Calu3 (cell line): Measurements from ENCODE around the gene FGF1. TPM values are rescaled to one million over a fixed set of nuclear protein-coding genes. Genes with fewer than 3 reads are reported as not detected.

Experiments
- BruUV-seq: library from RNA; stranded (reverse); fragments of 400-500 nt; replicated peaks from 2 replicates; lab custom pipeline; 2021; lab: Mats Ljungman, UMichigan
- CTCF ChIA-PET: fragments of 300-600 bp; sonication (Branson Sonifier 250); formaldehyde crosslinking; loops from one replicate; lab custom pipeline; 2022; ENCODE audit warnings: antibody characterized with exemption; lab: Charles Lee
- DNase-seq: peaks from one replicate; pipeline ENCODE4 v3.0.0; 2022
- H3K27ac Mint-ChIP-seq: one replicate; pipeline ENCODE4 v1.8.0; 2022; ENCODE audit warnings: mixed read lengths; ENCODE audit not compliant: unreplicated experiment
- H3K27me3 Mint-ChIP-seq: one replicate; pipeline ENCODE4 v1.8.0; 2022; ENCODE audit warnings: mixed read lengths; ENCODE audit not compliant: unreplicated experiment
- H3K36me3 Mint-ChIP-seq: one replicate; pipeline ENCODE4 v1.8.0; 2022; ENCODE audit warnings: mild to moderate bottlenecking, moderate library complexity, mixed read lengths; ENCODE audit not compliant: insufficient read depth, unreplicated experiment
- H3K4me1 Mint-ChIP-seq: one replicate; pipeline ENCODE4 v1.8.0; 2022; ENCODE audit warnings: mild to moderate bottlenecking, low read depth, mixed read lengths; ENCODE audit not compliant: unreplicated experiment
- H3K4me3 Mint-ChIP-seq: one replicate; pipeline ENCODE4 v1.8.0; 2022; ENCODE audit warnings: mild to moderate bottlenecking, low read depth, moderate library complexity, mixed read lengths; ENCODE audit not compliant: unreplicated experiment
- H3K9me3 Mint-ChIP-seq: one replicate; pipeline ENCODE4 v1.8.0; 2022; ENCODE audit warnings: low read depth, mixed read lengths; ENCODE audit not compliant: unreplicated experiment
- CTCF ChIP-seq: fragments of 200-600 bp; IDR thresholded peaks from one replicate; pipeline ENCODE4 v1.8.0; 2022; ENCODE audit warnings: antibody characterized with exemption; ENCODE audit not compliant: unreplicated experiment
- intact Hi-C: fragments of 100-400 bp; cut with micrococcal nuclease; formaldehyde crosslinking; loops from one replicate; pipeline ENCODE4 v1.10.0; 2022; ENCODE audit not compliant: unreplicated experiment
- total RNA-seq: library from RNA; stranded (reverse); gene quantifications from 2 replicates; pipeline ENCODE4 v1.2.3, GENCODE V29; 2022

FGF1 gene
- total RNA-seq, 1 experiment from 2014 or later = not detected

DNA sequence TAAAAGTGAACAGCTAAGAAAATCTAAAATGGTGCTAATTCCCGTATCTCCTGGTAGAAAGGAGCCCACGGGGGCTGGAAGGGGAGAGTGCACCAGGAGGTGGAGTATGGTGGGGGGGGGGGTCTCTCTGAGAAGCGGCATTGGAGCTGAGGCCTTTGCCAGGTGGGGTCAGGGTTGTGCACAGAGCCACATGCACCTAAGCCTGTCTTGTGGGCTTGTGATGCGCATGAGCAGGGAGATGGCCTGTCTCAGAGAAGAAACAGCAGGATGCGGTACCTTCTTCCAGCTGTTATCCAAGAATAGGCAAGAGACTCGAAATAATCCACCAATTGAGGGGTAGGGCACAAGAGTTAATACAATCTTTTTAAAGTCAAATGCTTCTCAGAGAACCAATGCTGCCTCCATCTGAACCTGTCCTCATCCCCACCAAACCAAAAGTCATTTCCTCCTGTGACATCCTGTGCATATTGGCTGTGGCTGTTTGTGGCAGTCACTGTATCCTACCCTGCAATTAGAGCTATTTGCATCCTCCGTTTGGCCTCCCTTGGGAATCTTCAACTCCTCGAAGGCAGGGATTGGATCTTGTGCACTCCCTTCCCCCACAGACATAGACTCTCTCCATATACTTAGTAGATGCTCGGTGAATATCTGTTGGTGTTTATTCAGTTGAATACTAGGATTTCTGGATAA lies 45.4 kb downstream of the FGF1 start:
- Mint-ChIP-seq H3K27me3 (peaks cover 55% of the 10 kb centered on the region), H3K9me3 (no peaks in the 10 kb centered on the region), H3K4me3 (no peak overlapping the region), H3K4me1 (peaks cover 16% of the 10 kb centered on the region), H3K36me3 (no peaks in the 10 kb centered on the region), H3K27ac (no peak overlapping the region)
- BruUV-seq = no TSS peak
- CTCF ChIA-PET = no interaction called here
- no peak for TF ChIP-seq CTCF
- DNase-seq = no peak
- intact Hi-C loops = no loop called here

- TF ChIP-seq CTCF = no peak
- H3K4me1 Mint-ChIP-seq = peaks cover 7% of the 10 kb centered on the region
- no peak for DNase-seq
- no peak overlapping the region for H3K27ac Mint-ChIP-seq
- CTCF ChIA-PET = interaction anchor here (0.6 kb wide), 1 partner anchor 18 kb away, joined by 3 read pairs; no protein-coding TSS in a partner anchor
- H3K4me3 Mint-ChIP-seq = no peak overlapping the region
- peaks cover 55% of the 10 kb centered on the region for H3K27me3 Mint-ChIP-seq
- no TSS peak for BruUV-seq
- no peaks in the 10 kb centered on the region for H3K36me3 Mint-ChIP-seq
- intact Hi-C loops = no loop called here
- no peaks in the 10 kb centered on the region for H3K9me3 Mint-ChIP-seq
Measured at GRCh38 chr5:142639455-142639854, 46.4 kb downstream of the FGF1 start.

- no peak overlapping the region for H3K27ac Mint-ChIP-seq
- H3K27me3 Mint-ChIP-seq = peaks cover 55% of the 10 kb centered on the region
- no peaks in the 10 kb centered on the region for H3K4me1 Mint-ChIP-seq
- no peak for TF ChIP-seq CTCF
- CTCF ChIA-PET = no interaction called here
- no peaks in the 10 kb centered on the region for H3K9me3 Mint-ChIP-seq
- intact Hi-C loops = no loop called here
- no peak overlapping the region for H3K4me3 Mint-ChIP-seq
- no peak for DNase-seq
- BruUV-seq = no TSS peak
- H3K36me3 Mint-ChIP-seq = no peaks in the 10 kb centered on the region
Measured at GRCh38 chr5:142637871-142638270, 48.0 kb downstream of the FGF1 start.

DNA sequence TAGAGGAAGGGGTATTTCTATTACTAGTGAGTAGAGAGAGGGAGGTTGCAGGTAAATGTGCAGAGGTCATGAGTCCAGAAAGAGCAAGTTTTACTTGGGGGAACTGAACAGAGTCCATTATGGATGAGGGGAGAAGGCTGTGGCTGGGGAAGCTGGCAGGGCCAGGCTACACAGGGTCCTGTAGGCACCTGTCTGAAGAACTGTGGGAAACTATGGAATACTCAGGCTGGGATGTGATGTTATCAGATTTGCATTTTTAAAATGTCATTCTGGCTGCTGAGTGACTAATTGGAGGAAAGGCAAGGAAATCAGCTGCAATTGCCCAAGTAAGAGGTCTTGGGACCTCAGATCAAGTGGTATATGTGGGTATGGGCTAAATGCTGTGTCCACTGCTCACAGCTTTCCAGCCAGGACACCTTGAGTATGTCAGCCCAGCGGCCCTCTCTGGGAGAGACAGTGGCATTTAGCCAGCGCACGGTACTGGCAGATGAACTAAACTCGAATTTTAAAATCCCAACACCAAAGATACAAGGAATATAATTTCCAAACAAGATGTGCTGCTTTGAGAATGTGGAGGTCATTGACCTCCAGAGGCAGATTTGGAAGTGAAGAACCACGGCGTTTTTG lies 49.1 kb downstream of the FGF1 start:
- no peak for DNase-seq
- Mint-ChIP-seq H3K9me3 (no peaks in the 10 kb centered on the region), H3K4me1 (no peaks in the 10 kb centered on the region), H3K27ac (no peak overlapping the region), H3K27me3 (peaks cover 55% of the 10 kb centered on the region), H3K4me3 (no peak overlapping the region), H3K36me3 (no peaks in the 10 kb centered on the region)
- no peak for TF ChIP-seq CTCF
- intact Hi-C loops = no loop called here
- BruUV-seq = no TSS peak
- CTCF ChIA-PET = no interaction called here
